Colonic mucosa (tissue), 4 donors: ENCODE results near the gene ERICH6B. TPM values are rescaled to one million over a fixed set of nuclear protein-coding genes. Genes with fewer than 3 reads are reported as not detected.

Experiments used
- DNase-seq: peaks from one replicate; pipeline ENCODE4 v3.0.0-alpha.2; 2020
- H3K27ac ChIP-seq: fragments of 200-600 bp; one replicate; pipeline ENCODE4 v1.8.0; 2021
- H3K27me3 ChIP-seq: fragments of 200-600 bp; one replicate; pipeline ENCODE4 v1.8.0; 2021
- H3K36me3 ChIP-seq: fragments of 200-600 bp; one replicate; pipeline ENCODE4 v1.8.0; 2021
- H3K4me1 ChIP-seq: fragments of 200-600 bp; one replicate; pipeline ENCODE4 v1.8.0; 2021; ENCODE audit warnings: mild to moderate bottlenecking
- H3K4me3 ChIP-seq: fragments of 200-600 bp; one replicate; pipeline ENCODE4 v1.8.0; 2021
- H3K9ac ChIP-seq, 2 donors: one replicate each; pipeline ENCODE4 v1.7.0; 2013; ENCODE audit warnings: control low read depth in 2 of 2, low read depth in 2 of 2, low read length in 2 of 2
- H3K9me3 ChIP-seq: fragments of 200-600 bp; one replicate; pipeline ENCODE4 v1.8.0; 2021
- intact Hi-C: fragments of 100-400 bp; cut with DNase I; formaldehyde crosslinking; loops from one replicate; pipeline ENCODE4 v1.14.1; 2022
- total RNA-seq, 2 donors: library from RNA; stranded (reverse); fragmentation: NEBNext Ultra II Directional in 1 of 2; extraction: Animal tissue kit (Norgen Biotek cat#: 25700) in 1 of 2; gene quantifications; one replicate each; pipeline ENCODE4 v1.2.1, GENCODE V29; 2021
- TF ChIP-seq, protein P1 (sequence below): fragments of 200-600 bp; IDR thresholded peaks from one replicate; pipeline ENCODE4 v1.8.0; 2022; ENCODE audit warnings: antibody characterized with exemption, mild to moderate bottlenecking
- donor health status: healthy.
- donor health status: DM: no; HTN: no; CAD: no.
- donor health status: DM: no; HTN: no; CAD: no.

ERICH6B gene
- total RNA-seq, 2 donors from 2014 or later: not detected

DNA sequence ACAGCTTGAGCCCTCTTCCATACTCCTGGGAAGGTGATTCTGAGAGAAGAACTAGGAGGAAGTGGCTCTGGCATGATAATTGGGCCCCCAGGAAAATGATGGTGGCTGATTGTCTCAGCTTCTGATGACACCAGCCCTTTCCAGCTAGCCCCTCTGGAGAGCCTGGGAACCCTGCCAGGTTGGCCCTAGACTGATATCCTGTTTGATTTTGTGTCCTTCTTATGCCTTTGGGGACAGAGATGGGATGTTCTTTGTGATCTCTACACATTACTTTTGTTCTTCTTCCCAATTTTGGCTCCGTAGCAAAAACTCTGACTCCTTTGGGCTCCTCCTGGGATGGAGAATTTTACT is 39.7 kb downstream of the ERICH6B start:
- Histone ChIP-seq H3K27me3 (no peaks in the 10 kb centered on the region), H3K9ac (no peak overlapping the region), H3K4me3 (no peak overlapping the region), H3K9me3 (no peaks in the 10 kb centered on the region), H3K27ac (no peak overlapping the region), H3K36me3 (no peaks in the 10 kb centered on the region), H3K4me1 (no peaks in the 10 kb centered on the region)
- intact Hi-C loops: no loop called here
- TF ChIP-seq, protein P1, sequence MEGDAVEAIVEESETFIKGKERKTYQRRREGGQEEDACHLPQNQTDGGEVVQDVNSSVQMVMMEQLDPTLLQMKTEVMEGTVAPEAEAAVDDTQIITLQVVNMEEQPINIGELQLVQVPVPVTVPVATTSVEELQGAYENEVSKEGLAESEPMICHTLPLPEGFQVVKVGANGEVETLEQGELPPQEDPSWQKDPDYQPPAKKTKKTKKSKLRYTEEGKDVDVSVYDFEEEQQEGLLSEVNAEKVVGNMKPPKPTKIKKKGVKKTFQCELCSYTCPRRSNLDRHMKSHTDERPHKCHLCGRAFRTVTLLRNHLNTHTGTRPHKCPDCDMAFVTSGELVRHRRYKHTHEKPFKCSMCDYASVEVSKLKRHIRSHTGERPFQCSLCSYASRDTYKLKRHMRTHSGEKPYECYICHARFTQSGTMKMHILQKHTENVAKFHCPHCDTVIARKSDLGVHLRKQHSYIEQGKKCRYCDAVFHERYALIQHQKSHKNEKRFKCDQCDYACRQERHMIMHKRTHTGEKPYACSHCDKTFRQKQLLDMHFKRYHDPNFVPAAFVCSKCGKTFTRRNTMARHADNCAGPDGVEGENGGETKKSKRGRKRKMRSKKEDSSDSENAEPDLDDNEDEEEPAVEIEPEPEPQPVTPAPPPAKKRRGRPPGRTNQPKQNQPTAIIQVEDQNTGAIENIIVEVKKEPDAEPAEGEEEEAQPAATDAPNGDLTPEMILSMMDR: no peak
- no peak for DNase-seq

DNA sequence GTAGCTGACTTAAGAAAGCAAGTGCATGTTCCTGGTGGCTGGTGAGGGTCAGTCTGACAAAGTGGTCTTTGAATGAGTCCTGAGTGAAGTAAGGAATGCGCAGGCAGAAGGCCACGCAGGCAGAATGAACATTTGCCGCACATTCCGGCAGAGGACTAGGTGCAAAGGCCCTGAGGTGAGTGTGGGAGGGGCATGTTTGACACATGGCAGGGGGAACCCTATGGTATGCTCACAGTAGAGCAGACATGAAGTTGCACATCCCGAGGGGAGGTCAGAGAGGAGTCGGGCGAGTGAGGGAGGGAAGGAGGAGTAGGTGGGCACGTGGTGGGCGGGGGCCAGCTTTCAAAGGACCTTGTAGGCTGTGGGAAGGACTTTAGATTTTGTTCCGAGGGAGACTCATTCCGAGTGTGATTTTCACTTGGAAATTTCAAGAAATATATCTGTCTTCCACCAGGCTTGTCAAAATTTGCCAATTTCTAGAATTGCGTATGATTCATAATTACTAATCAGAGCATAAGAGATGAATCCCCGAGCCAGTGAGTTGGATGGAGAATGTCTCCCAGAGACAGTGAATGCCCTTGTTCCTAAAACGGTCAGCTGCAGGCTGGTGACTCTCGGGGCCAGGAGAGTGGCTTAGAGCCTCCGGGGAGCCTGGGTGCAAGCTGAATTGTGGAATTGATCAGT is 40.3 kb downstream of the ERICH6B start:
- H3K4me1 ChIP-seq: no peaks in the 10 kb centered on the region
- no peaks in the 10 kb centered on the region for H3K36me3 ChIP-seq
- no peak overlapping the region for H3K4me3 ChIP-seq
- H3K9ac ChIP-seq: no peak overlapping the region
- TF ChIP-seq, protein P1: no peak
- H3K27ac ChIP-seq: no peak overlapping the region
- H3K27me3 ChIP-seq: no peaks in the 10 kb centered on the region
- intact Hi-C loops: no loop called here
- DNase-seq: no peak
- no peaks in the 10 kb centered on the region for H3K9me3 ChIP-seq

DNA sequence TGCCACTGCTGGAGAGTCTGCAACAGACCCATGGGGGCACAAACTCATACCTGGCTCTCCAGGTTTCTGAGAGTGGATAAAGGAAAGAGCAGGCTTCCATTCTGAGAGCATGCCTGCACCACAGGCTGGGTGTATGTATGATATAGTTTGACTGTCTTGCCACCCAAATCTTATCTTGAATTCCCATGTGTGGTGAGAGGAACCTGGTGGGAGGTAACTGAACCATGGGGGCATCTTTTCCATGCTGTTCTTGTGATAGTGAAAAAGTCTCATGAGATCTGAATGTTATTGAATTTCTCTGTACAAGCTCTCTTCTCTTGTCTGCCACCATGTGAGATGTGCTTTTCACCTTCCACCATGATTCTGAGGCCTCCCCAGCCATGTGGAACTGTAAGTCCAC is 50.2 kb downstream of the ERICH6B start:
- H3K4me1 ChIP-seq: no peaks in the 10 kb centered on the region
- TF ChIP-seq, protein P1: no peak
- H3K27me3 ChIP-seq: no peaks in the 10 kb centered on the region
- no peak overlapping the region for H3K4me3 ChIP-seq
- intact Hi-C loops: no loop called here
- no peak overlapping the region for H3K9ac ChIP-seq
- no peak for DNase-seq
- H3K27ac ChIP-seq: no peak overlapping the region
- no peaks in the 10 kb centered on the region for H3K9me3 ChIP-seq
- H3K36me3 ChIP-seq: no peaks in the 10 kb centered on the region

DNA sequence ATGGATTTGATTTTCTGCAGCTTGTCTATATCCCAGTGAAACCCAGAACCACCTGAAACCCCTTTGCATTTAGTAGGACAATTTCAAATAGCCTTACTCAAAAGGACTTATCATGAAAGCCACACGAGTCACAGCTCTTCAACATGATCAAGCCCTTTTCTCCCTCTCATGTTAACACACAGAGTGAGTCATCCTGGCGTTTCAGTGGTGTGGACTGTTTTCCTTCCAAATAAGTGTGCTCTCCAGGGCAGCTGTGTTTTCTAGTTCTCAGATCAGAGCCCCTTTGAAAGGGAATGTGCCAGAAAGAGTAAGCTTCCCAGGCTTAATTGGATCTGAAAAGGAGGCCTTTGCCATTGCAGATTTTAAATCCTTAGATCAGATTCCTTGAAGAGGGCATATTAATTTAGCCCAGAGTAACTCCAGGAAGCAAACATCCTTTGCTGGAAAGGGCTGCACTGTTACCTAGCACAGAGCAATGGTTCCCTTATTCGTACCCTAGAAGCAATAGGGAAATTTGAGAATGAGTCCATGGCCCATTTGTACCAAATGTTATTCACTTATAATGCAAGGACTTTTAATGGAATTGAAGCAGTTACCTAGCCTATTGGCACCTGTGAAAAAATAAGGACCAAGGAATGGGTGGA is 51.3 kb downstream of the ERICH6B start:
- no peak overlapping the region for H3K27ac ChIP-seq
- no peaks in the 10 kb centered on the region for H3K9me3 ChIP-seq
- H3K4me1 ChIP-seq: no peaks in the 10 kb centered on the region
- no peak for DNase-seq
- H3K9ac ChIP-seq: no peak overlapping the region
- TF ChIP-seq, protein P1: no peak
- H3K27me3 ChIP-seq: no peaks in the 10 kb centered on the region
- no peaks in the 10 kb centered on the region for H3K36me3 ChIP-seq
- no peak overlapping the region for H3K4me3 ChIP-seq
- intact Hi-C loops: no loop called here

DNA sequence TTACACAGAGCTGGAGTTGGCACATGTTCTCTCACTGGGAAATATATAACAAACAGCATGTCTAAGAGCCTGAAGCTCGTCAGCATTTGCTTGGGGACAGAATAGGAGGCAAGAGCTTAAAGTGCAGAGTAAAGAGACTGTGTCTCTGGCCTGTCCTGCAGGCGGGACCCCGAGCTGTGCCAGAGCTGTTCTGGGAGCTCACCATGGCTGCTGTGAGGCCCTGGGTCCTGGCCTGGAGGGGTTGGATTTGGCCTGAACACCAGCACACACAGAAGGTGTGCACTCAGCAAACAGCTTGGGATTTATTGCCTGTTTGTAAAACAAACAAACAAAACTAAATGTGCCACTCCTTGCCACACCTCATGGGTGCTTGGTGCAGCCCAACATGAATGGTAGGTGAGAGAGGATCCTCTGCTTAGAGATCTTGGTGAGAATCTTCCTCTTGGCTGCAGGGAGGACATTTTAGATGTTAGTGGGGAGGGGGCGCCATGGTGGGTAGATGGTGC is 60.9 kb downstream of the ERICH6B start:
- intact Hi-C loops: no loop called here
- DNase-seq: no peak
- TF ChIP-seq, protein P1: no peak
- H3K36me3 ChIP-seq: no peaks in the 10 kb centered on the region
- H3K9ac ChIP-seq: no peak overlapping the region
- H3K4me3 ChIP-seq: no peak overlapping the region
- no peaks in the 10 kb centered on the region for H3K9me3 ChIP-seq
- no peak overlapping the region for H3K27ac ChIP-seq
- H3K27me3 ChIP-seq: no peaks in the 10 kb centered on the region
- H3K4me1 ChIP-seq: no peaks in the 10 kb centered on the region
